Stimulated activated CD8-positive, alpha-beta memory T cell treated with anti-CD3 and anti-CD28 coated beads, Interleukin-12 subunit alpha, Interleukin-12 subunit beta, amount 100 ng/mL, for 24 hours (primary cell): Measurements from ENCODE around the gene MUC7.
A peak's percentile ranks its signal among the peaks of the same experiment; 100 is the strongest.
"Not testable (repeated sequence)": the region's sequence is repeated elsewhere in the genome, so short reads cannot be mapped to it uniquely, and the experiment has no call there.

ENCODE experiments used
- DNase-seq: peaks from one replicate; pipeline ENCODE4 v3.0.0-alpha.2; 2020; ENCODE audit errors: extremely low read depth

Gene MUC7

GRCh38 chr4:70471897-70472296 is at the start of gene MUC7:
Gene MUC7, plus strand, starts transcription at chr4:70472197. Its CDS starts 1,825 bp downstream, at chr4:70474022.
- DNase-seq = no peak

GRCh38 chr4:70425306-70425705 is 46.7 kb upstream of the MUC7 start:
- DNase-seq = no peak

- no peak for DNase-seq
These were observed 45.2 kb upstream of the MUC7 start for GRCh38 chr4:70426789-70427188.

- no peak for DNase-seq
These were observed 34.8 kb upstream of the MUC7 start for GRCh38 chr4:70437197-70437596.

GRCh38 chr4:70442474-70442873 is 29.5 kb upstream of the MUC7 start:
- DNase-seq = no peak

- no peak for DNase-seq
These were observed 28.7 kb upstream of the MUC7 start for GRCh38 chr4:70443329-70443728.

GRCh38 chr4:70449220-70449619 is 22.8 kb upstream of the MUC7 start:
- DNase-seq = no peak

GRCh38 chr4:70452946-70453345 is 19.1 kb upstream of the MUC7 start:
- no peak for DNase-seq

- DNase-seq = no peak
These were observed 8.7 kb upstream of the MUC7 start for GRCh38 chr4:70463335-70463734.

GRCh38 chr4:70473679-70474078 is 1.7 kb downstream of the MUC7 start:
- no peak for DNase-seq

GRCh38 chr4:70488748-70489147 is 16.8 kb downstream of the MUC7 start:
- DNase-seq = no peak

GRCh38 chr4:70496231-70496630 is 24.2 kb downstream of the MUC7 start:
- no peak for DNase-seq

GRCh38 chr4:70501838-70502237 is 29.8 kb downstream of the MUC7 start:
- DNase-seq = not testable (repeated sequence)

GRCh38 chr4:70504733-70505132 is 32.7 kb downstream of the MUC7 start:
- DNase-seq = no peak

GRCh38 chr4:70505151-70505748 is 33.3 kb downstream of the MUC7 start:
- peak; percentile 7 for DNase-seq

GRCh38 chr4:70508801-70509200 is 36.8 kb downstream of the MUC7 start:
- DNase-seq = no peak

GRCh38 chr4:70511365-70511764 is 39.4 kb downstream of the MUC7 start:
- no peak for DNase-seq

- DNase-seq = no peak
These were observed 43.6 kb downstream of the MUC7 start for GRCh38 chr4:70515367-70516250.

- DNase-seq = no peak
These were observed 46.3 kb downstream of the MUC7 start, which contains the start of gene AMTN for GRCh38 chr4:70518269-70518668. Gene AMTN, plus strand, starts transcription at chr4:70518569. Its CDS starts 209 bp downstream, at chr4:70518778.

GRCh38 chr4:70518716-70519115 is 46.7 kb downstream of the MUC7 start:
- no peak for DNase-seq

GRCh38 chr4:70522626-70523025 is 50.6 kb downstream of the MUC7 start:
- no peak for DNase-seq

- no peak for DNase-seq
These were observed 59.0 kb downstream of the MUC7 start for GRCh38 chr4:70530997-70531396.

- no peak for DNase-seq
These were observed 60.0 kb downstream of the MUC7 start for GRCh38 chr4:70531981-70532380.
